SU-DHL-6 (cell line): ENCODE measurements around the gene KRTAP4-8.

Source experiments
- EZH2phosphoT487 ChIP-seq: fragments of 200-600 bp; sonication (generic), shearing (Covaris generic); conservative IDR thresholded peaks from 2 replicates; pipeline ENCODE4 v1.6.1; 2018; ENCODE audit warnings: mild to moderate bottlenecking, antibody characterized with exemption, low read length, moderate library complexity, mixed read lengths
- TF ChIP-seq, protein P1 (sequence below): fragments of 200-600 bp; sonication (generic); IDR thresholded peaks from one replicate; pipeline ENCODE4 v1.5.1; 2017; ENCODE audit warnings: antibody characterized with exemption, mild to moderate bottlenecking, low read length, moderate library complexity; ENCODE audit not compliant: insufficient read depth, poor library complexity, severe bottlenecking

DNA sequence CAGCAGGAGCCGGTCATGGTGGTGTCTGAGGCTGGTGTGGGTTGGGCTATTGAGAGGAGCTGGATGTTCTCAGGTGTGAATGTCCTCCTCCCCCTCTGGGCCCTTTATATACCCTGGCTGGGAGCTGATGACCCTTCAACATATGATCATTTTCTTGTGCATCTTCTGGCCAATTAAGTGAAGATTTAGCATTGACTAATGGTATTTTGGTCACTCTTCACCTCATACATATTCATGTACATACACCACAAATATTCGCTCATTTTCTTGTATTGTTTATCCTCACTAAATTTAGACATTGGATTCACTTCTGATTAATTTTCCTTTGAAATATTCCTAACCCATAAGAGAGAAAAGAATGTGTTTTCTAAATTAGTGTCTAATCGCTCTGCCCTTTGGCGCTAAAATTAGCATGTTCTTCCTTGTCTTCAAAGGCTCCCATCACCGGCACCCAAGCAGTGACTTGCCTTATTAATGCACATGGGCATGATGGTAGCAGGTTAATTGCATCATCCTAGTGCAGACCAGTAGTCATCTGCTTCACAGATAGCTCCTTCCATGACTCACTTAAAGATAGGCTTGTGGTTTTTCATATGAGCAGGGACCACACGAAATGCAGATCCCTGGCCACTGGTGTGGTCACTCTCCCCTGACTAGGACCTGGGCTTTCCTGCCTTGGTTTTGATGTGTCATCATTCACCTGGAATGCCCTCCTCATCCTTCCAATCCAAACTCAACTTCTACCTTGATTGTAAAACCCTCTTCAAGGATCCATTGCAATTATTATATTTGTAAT lies 31.9 kb downstream of the KRTAP4-8 start, which contains the start of gene KRTAP2-4:
- TF ChIP-seq, protein P1, sequence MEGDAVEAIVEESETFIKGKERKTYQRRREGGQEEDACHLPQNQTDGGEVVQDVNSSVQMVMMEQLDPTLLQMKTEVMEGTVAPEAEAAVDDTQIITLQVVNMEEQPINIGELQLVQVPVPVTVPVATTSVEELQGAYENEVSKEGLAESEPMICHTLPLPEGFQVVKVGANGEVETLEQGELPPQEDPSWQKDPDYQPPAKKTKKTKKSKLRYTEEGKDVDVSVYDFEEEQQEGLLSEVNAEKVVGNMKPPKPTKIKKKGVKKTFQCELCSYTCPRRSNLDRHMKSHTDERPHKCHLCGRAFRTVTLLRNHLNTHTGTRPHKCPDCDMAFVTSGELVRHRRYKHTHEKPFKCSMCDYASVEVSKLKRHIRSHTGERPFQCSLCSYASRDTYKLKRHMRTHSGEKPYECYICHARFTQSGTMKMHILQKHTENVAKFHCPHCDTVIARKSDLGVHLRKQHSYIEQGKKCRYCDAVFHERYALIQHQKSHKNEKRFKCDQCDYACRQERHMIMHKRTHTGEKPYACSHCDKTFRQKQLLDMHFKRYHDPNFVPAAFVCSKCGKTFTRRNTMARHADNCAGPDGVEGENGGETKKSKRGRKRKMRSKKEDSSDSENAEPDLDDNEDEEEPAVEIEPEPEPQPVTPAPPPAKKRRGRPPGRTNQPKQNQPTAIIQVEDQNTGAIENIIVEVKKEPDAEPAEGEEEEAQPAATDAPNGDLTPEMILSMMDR: no peak
- no peak for TF ChIP-seq EZH2phosphoT487
